Activated CD8-positive, alpha-beta T cell treated with anti-CD3 and anti-CD28 coated beads, Interleukin-2, amount 10 ng/mL, durations not matched to agents 7 days and 5 days (primary cell): ENCODE results near the gene CTAG1A. TPM values are rescaled to one million over a fixed set of nuclear protein-coding genes. Genes with fewer than 3 reads are reported as not detected.

Experiments used
- total RNA-seq, 2 experiments: library from RNA; stranded (reverse); gene quantifications; one replicate each; pipeline ENCODE4 v1.2.3, GENCODE V29; 2021

Gene CTAG1A
- total RNA-seq, 2 experiments from 2014 or later: not detected

Other genes starting within 250 kb of the CTAG1A start
- gene FLNA, start 210.5 kb upstream of the CTAG1A start, total RNA-seq: 1,000 to 10,000 TPM; 1,371 to 1,454 TPM
- gene EMD, start 205.8 kb upstream of the CTAG1A start, total RNA-seq: 10 to 100 TPM; 65.9 to 66.0 TPM
- 1,000 to 10,000 TPM; 2,758 to 2,862 TPM for gene RPL10, start 186.8 kb upstream of the CTAG1A start, total RNA-seq
- 10 to 100 TPM; 22.5 to 26.5 TPM for gene DNASE1L1, start 175.9 kb upstream of the CTAG1A start, total RNA-seq
- gene TAFAZZIN, start 173.6 kb upstream of the CTAG1A start, total RNA-seq: 10 to 100 TPM; 76.5 to 77.4 TPM
- 10 to 100 TPM; 41.5 to 43.5 TPM for gene ATP6AP1, start 156.5 kb upstream of the CTAG1A start, total RNA-seq
- 10 to 100 TPM; 92.7 to 95.5 TPM for gene GDI1, start 148.0 kb upstream of the CTAG1A start, total RNA-seq
- gene FAM50A, start 141.0 kb upstream of the CTAG1A start, total RNA-seq: 10 to 100 TPM; 62.7 to 63.5 TPM
- gene PLXNA3, start 126.9 kb upstream of the CTAG1A start, total RNA-seq: 10 to 100 TPM; 48.9 to 53.6 TPM
- 10 to 100 TPM; 49.6 to 51.0 TPM for gene LAGE3, start 105.9 kb upstream of the CTAG1A start, total RNA-seq
- 10 to 100 TPM; 52.1 to 54.0 TPM for gene UBL4A, start 98.5 kb upstream of the CTAG1A start, total RNA-seq
- gene SLC10A3, start 94.5 kb upstream of the CTAG1A start, total RNA-seq: 10 to 100 TPM; 29.1 to 30.8 TPM
- 10 to 100 TPM; 28.5 to 31.6 TPM for gene FAM3A, start 68.9 kb upstream of the CTAG1A start, total RNA-seq
- 100 to 1,000 TPM; 133 to 135 TPM for gene G6PD, start 38.3 kb upstream of the CTAG1A start, total RNA-seq
- 10 to 100 TPM; 51.1 to 56.0 TPM for gene IKBKG, start 37.5 kb upstream of the CTAG1A start, total RNA-seq
- not detected for gene CTAG1B, start 34.1 kb downstream of the CTAG1A start, total RNA-seq
- not detected for gene CTAG2, start 68.4 kb downstream of the CTAG1A start, total RNA-seq
- gene GAB3, start 165.9 kb downstream of the CTAG1A start, total RNA-seq: 10 to 100 TPM in 1 of 2 experiments, 1 to 10 TPM in 1; 9.9 to 10.3 TPM
- gene DKC1, start 177.7 kb downstream of the CTAG1A start, total RNA-seq: 10 to 100 TPM; 76.0 to 82.8 TPM
- gene MPP1, start 220.4 kb downstream of the CTAG1A start, total RNA-seq: 10 to 100 TPM; 69.4 to 72.6 TPM
- not detected for gene SMIM9, start 249.5 kb downstream of the CTAG1A start, total RNA-seq